ENCODE data around the gene SRC.

GRCh38 chr20:37364013-37364926 lies 18.3 kb downstream of the SRC start:
- TF ChIP-seq POLR2A (IDR thresholded peaks at IDR 0.05; ENCODE audit: low read length) (no peak), GATA1 (IDR thresholded peaks at IDR 0.05; ENCODE audit: low read depth, low read length) (no peak)

Data from erythroblast (primary cell).